C4-2B (cell line): ENCODE data around the gene PRKAG2.

Experiments used
- H3K27ac ChIP-seq: fragments of 450-650 bp; 2 replicates; pipeline ENCODE4 v1.5.1; 2017
- CTCF ChIP-seq: fragments of 450-650 bp; conservative IDR thresholded peaks from 2 replicates; pipeline ENCODE4 v1.5.1; 2017; ENCODE audit warnings: mild to moderate bottlenecking
- ZFX ChIP-seq: fragments of 450-650 bp; IDR thresholded peaks from 2 replicates; pipeline ENCODE4 v1.6.1; 2017

The PRKAG2 gene

GRCh38 chr7:151790095-151790829 is 86.7 kb downstream of the PRKAG2 start:
- TF ChIP-seq ZFX (no peak), CTCF (no peak)
- H3K27ac ChIP-seq = no peak overlapping the region

DNA sequence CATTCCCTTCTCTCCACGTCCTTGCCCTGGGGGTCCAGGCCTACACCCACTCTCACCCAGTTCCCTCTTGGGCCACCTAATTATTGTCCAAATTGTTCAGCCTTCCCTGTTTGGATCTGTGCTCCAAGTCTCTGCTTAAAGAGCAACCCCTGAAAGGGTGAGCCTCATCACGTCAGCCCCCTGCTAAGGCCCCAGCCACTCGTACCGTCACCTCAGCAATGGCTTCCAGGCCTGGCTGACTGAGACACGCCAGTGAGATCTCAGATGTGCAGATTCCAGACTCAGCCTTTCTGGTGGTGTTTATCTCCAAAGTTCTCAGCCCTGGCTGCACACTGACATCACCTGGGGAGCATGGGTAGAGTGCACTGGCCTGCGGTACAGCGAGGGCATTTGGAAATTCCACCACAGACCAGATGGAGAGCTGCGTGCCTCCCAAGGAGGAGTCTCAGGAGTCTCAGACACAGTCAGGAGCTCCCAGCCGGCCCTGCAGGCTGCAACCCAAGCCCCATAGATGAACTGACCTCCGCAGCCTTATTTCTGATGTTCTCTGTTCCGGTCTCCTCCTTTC is 87.5 kb downstream of the PRKAG2 start:
- H3K27ac ChIP-seq = no peak overlapping the region
- TF ChIP-seq CTCF (no peak), ZFX (no peak)

DNA sequence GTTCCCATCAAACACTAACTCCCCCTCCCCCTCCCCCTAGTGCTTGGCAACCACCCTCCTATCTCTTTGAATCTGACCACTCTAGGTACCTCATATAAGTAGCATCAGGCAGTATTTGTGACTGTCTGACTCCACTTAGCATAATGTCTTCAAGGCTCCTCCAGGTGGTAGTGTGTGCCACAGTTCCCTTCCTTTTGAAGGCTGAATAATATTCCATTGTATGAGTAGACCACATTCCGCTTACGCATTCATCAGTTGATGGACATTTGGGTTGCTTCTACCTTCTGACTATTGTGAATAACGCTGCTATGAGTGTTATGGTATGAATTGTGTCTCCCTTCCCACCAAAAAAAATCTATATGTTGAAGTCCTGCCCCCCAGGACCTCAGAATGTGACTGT is 89.6 kb downstream of the PRKAG2 start:
- no peak overlapping the region for H3K27ac ChIP-seq
- TF ChIP-seq ZFX = no peak
- TF ChIP-seq CTCF = no peak

- TF ChIP-seq ZFX (no peak), CTCF (no peak)
- H3K27ac ChIP-seq = no peak overlapping the region
Measured at GRCh38 chr7:151786936-151787335, 90.0 kb downstream of the PRKAG2 start.

DNA sequence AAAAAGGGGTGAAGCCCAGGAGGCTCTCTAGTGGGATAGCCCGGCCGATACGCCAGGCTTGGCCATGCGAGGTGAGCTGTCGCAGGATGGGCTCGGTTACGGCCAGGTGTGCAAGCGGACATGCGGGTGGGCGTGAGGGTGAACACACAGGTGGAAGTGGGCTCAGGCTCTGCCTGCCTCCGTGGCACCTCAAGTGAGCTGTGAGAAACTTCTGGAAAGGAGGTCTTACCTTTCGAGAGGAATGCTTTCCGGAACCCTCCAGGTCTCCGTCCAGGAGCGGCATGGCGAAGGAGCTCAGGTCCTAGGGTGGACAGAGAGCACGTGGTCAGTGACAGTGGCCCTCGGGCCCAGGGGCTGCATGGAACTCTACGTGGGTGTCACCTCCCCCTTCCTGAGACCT is 90.7 kb downstream of the PRKAG2 start:
- no peak overlapping the region for H3K27ac ChIP-seq
- no peak for TF ChIP-seq CTCF
- no peak for TF ChIP-seq ZFX

DNA sequence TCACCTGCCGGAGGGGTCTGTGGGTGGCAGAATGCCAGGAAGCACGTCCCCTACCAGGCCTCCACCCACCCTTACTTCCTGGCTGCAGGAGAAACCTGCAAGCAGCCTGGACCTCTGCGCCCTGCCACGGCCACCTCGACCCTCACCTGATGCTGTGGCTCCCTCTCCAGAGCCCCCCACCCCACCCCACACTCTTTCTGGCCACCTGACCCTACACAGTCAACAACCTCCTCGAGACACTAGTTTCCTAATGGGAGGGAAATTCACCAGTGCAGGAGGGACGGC is 91.3 kb downstream of the PRKAG2 start:
- no peak for TF ChIP-seq CTCF
- no peak for TF ChIP-seq ZFX
- no peak overlapping the region for H3K27ac ChIP-seq

DNA sequence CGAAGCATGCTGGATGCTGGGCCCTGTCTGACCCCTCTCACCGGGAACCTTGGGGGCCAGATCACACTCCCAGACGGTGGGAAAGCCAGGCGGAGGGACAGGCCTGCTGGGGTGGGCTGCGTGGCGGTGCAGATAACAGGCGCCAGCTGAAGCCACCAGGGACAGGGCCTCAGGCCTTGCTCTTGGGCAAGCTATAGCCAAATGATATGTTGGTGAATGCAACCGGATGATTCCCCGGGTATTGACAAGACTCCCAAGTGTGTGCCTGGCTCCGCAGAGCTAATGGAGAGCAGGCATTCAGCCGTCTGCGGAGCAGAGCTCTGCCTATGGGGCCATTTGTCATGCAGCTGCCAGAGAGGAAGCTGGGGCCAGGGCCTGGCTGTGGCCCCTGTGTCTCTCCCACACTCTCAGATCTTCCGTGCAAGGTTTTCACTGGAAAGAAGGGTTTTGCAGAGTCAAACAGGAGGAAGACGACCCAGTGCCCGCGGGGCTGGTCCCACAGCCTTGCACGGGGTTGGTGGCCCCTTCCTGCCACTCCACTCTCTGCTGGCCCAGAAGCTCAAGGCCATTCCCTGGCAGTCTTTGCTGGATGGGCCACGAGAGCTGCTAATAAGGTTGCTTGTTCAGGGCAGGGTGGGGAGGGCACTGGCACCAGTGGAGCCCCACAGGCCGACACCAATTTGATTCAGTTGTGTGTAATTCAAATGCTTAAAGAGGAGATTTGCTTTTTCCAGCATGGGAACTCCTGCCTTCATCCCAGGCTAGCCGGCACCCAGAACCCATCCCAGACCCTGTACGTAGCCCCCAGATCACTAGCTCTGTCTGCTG is 91.8 kb downstream of the PRKAG2 start:
- no peak overlapping the region for H3K27ac ChIP-seq
- TF ChIP-seq ZFX (no peak), CTCF (no peak)
